Gastroesophageal sphincter (tissue), 3 donors: ENCODE data around the gene L3MBTL3.

ENCODE experiments used
- EP300 ChIP-seq: sonication (generic); formaldehyde crosslinking; IDR thresholded peaks from one replicate; pipeline ENCODE4 v1.6.1; 2017; ENCODE audit warnings: antibody characterized with exemption, mild to moderate bottlenecking
- POLR2AphosphoS5 ChIP-seq: sonication (generic); formaldehyde crosslinking; IDR thresholded peaks from one replicate; pipeline ENCODE4 v1.6.1; 2017; ENCODE audit warnings: antibody characterized with exemption
- TF ChIP-seq, protein P1 (sequence below), 4 experiments: fragments of 200-600 bp in 2 of 4; fragments of 450-650 bp in 2 of 4; sonication (generic) in 1 of 4; IDR thresholded peaks; one replicate each; pipeline ENCODE4 v1.5.1; 2017 to 2019; ENCODE audit warnings: antibody characterized with exemption in 4 of 4, mild to moderate bottlenecking in 2 of 4, moderate library complexity in 2 of 4

DNA sequence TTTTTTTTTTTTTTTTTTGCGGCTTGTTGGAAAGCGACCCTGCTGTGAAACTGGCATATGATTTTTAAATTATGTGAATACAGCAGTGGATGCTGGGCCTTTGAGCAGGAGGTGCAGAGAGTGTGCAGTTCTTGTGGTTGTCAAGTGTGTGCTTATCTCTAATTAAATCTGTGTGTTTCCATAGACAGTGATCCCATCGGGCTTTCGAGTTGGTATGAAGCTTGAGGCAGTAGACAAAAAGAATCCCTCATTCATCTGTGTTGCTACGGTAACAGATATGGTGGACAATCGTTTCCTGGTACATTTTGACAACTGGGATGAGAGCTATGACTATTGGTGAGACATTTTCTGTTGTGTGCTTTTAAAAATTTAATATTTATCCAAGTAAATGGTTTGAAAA lies 52.4 kb downstream of the L3MBTL3 start:
- TF ChIP-seq, protein P1, sequence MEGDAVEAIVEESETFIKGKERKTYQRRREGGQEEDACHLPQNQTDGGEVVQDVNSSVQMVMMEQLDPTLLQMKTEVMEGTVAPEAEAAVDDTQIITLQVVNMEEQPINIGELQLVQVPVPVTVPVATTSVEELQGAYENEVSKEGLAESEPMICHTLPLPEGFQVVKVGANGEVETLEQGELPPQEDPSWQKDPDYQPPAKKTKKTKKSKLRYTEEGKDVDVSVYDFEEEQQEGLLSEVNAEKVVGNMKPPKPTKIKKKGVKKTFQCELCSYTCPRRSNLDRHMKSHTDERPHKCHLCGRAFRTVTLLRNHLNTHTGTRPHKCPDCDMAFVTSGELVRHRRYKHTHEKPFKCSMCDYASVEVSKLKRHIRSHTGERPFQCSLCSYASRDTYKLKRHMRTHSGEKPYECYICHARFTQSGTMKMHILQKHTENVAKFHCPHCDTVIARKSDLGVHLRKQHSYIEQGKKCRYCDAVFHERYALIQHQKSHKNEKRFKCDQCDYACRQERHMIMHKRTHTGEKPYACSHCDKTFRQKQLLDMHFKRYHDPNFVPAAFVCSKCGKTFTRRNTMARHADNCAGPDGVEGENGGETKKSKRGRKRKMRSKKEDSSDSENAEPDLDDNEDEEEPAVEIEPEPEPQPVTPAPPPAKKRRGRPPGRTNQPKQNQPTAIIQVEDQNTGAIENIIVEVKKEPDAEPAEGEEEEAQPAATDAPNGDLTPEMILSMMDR (IDR thresholded peaks at IDR 0.05) = no peak
- TF ChIP-seq POLR2AphosphoS5 (no peak), EP300 (no peak)
